Endometrium (tissue), 2 donors: ENCODE measurements around the gene VPS35L.

Experiments
- FAIRE-seq: peaks from 2 replicates; lab custom pipeline; 2012; peaks lifted over from hg19 to GRCh38; lab: Jason Lieb, UNC
- donor health status: control.
- donor health status: control.

The VPS35L gene

GRCh38 chr16:19696328-19696727 lies 140.8 kb downstream of the VPS35L start:
- FAIRE-seq: peak; percentile 18

GRCh38 chr16:19696961-19697360 lies 141.5 kb downstream of the VPS35L start:
- no peak for FAIRE-seq

GRCh38 chr16:19697756-19698318 lies 142.3 kb downstream of the VPS35L start:
- no peak for FAIRE-seq

GRCh38 chr16:19698480-19699465 lies 143.3 kb downstream of the VPS35L start:
- FAIRE-seq: no peak

- FAIRE-seq: no peak
Observed at GRCh38 chr16:19699472-19699871, 144.0 kb downstream of the VPS35L start.

- FAIRE-seq: no peak
Observed at GRCh38 chr16:19700319-19700781, 144.8 kb downstream of the VPS35L start.

- FAIRE-seq: no peak
Observed at GRCh38 chr16:19701091-19701490, 145.6 kb downstream of the VPS35L start.

GRCh38 chr16:19703172-19703889 lies 147.8 kb downstream of the VPS35L start:
- no peak for FAIRE-seq

- no peak for FAIRE-seq
Observed at GRCh38 chr16:19704321-19705145, 149.0 kb downstream of the VPS35L start.

GRCh38 chr16:19705146-19705501 lies 149.6 kb downstream of the VPS35L start:
- no peak for FAIRE-seq

- no peak for FAIRE-seq
Observed at GRCh38 chr16:19705843-19706242, 150.3 kb downstream of the VPS35L start.

- FAIRE-seq: no peak
Observed at GRCh38 chr16:19706846-19707245, 151.3 kb downstream of the VPS35L start.

- no peak for FAIRE-seq
Observed at GRCh38 chr16:19707569-19708295, 152.2 kb downstream of the VPS35L start.

- FAIRE-seq: no peak
Observed at GRCh38 chr16:19708296-19709205, 153.0 kb downstream of the VPS35L start.

GRCh38 chr16:19709381-19710136 lies 154.1 kb downstream of the VPS35L start:
- FAIRE-seq: no peak

- no peak for FAIRE-seq
Observed at GRCh38 chr16:19710191-19710908, 154.8 kb downstream of the VPS35L start.

GRCh38 chr16:19710991-19711545 lies 155.6 kb downstream of the VPS35L start:
- FAIRE-seq: no peak

- no peak for FAIRE-seq
Observed at GRCh38 chr16:19711643-19712042, 156.1 kb downstream of the VPS35L start.
